SW480 (cell line): ENCODE results near the gene RNASE13.

Source experiments
- DNase-seq: peaks from one replicate; pipeline ENCODE4 v3.0.0-alpha.2; 2016; ENCODE audit warnings: low spot score

Gene RNASE13

DNA sequence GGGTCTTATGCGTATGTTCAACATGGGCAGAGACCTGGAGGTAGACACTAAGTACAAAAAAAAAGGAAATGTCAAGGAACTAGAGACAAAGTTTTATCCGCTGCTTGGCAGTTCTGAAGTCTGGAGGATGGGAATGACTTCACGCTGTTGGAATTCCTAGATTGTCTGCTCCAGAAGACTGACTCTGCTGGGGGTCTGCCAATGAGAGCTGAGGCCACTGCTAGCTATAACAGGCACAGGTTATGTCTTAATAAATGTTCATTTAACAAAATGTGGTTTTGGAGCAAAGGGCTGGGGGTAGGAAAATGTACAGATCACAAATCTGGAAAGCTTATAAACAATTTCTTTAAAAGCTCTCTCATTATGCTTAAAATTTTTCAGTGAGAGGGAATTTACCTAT, 28.9 kb upstream of the RNASE13 start:
- DNase-seq, result no peak

DNA sequence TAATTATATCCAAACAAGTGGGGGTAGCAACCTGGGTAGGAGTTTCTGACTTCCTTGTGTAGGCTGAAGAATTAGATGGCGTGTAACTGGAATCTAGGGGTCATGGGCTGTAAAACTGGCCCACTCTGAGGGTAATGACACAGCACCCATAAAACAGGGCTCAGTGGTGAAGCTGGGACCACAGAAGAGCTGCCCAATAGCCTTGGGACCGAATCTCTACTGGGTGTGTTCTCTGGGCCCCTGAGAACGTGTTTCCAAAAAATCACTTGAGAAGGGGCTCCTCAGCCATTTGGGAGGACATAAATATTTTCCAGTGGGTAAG, 26.7 kb upstream of the RNASE13 start:
- DNase-seq, result no peak

DNA sequence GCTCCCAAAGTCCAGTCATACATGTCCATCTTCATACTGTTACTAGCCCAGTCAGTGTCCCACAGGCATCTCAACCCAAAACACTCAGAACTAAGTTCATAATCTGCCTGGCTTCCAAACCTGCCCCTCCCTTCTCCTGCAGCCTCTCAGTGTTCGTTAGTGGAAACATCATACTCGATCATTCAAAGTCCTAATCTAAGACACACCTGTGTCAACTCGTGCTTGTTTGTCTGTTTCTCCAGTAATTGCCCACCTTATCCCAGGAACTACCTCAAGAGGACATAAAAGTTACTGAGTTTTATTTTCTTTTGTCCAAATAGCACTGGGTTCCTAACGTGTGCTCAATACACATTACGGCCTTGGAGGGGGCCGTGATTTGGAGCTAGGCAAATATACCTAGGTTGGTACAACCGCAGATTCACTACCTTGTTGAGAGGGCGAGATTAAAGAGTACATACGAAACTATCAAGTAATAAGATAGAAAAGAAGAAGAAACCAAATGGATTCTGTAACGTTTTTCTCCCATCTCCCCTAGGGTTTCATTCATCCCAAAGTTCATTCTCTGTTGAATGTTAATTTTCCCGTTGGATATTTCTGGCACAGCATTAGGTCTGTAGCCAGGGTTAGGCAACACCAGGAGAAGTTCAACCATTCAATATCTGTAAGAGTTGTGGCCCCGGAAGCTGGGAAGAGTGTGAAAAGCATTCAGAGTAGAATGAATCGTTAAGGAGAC, 26.2 kb upstream of the RNASE13 start:
- no peak for DNase-seq

DNA sequence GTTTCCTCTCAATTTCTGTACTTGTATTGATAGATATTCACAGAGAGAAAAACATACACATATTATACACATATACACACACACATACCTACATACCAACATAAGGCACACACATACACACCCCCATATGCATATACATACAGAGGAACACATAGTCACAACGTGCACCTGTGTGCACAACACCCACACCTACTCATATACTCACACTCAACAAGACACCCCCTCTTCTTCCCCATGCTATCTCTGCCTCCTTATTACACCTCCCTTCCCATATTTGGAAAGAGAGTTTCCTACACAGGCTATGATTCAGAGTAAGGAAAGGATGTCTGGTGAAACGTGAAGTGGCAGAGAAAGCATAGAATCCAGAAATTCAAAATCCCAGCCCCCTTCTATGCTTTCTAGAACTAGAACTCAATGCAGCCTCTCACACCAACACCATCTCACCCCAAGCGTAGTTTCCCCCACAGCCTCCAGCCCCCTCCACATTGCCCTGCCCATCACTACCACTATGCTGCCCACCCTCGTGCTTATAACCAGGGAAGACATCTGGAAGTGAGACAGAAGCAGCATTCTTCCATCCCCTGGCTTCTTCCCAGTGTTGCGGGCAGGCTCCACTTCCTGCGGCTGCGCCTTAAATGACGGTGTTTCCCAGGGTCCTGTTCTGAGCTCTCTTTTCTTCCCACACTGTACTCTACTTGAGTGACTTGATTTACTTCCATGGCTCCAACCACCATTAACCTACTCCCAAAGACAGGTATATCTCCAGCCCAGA, 25.4 kb upstream of the RNASE13 start:
- no peak for DNase-seq

DNA sequence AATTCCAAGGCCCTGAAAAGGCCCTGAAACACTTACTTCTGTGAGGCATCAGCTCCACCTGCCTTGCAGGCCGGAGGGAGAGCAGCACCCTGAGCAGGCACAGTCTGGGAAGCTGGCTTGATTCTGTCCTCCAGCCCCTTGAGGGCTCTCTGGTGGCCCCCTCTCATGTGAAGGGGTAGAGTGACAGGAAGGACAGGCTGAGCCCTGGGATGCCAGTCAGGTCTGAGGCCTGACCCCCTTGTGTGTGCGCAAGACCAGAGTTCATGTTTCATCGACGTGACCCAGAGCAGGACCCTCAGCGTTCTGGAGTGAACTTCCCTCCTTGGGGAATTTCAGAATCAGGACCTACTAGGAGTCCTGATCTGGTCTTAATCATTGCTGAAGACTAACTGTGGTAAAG, 24.3 kb upstream of the RNASE13 start:
- DNase-seq, result no peak

DNA sequence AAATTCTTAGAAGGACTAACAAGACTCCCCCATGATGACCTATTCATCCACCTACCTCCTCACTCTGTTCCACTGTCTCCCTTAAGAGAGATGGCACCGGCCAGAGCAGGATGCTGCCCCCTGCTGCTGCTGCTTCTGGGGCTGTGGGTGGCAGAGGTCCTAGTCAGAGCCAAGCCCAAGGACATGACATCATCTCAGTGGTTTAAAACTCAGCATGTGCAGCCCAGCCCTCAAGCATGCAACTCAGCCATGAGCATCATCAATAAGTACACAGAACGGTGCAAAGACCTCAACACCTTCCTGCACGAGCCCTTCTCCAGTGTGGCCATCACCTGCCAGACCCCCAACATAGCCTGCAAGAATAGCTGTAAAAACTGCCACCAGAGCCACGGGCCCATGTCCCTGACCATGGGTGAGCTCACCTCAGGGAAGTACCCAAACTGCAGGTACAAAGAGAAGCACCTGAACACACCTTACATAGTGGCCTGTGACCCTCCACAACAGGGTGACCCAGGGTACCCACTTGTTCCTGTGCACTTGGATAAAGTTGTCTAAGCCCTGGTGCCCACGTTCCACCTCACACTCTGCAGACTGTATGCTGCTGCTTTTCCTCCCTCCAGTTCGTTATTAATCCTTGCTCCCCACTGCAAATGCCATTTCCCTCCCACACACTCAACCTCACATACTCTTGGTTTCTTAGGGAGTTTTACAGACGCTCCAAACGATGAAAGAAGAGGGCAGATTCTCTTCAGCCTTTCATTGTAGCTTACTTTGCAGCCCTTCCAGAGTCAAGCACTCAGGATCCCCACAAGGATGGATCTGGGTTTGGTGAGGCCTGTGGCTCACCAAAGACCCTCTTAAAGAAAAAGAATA, 23.4 kb upstream of the RNASE13 start, which contains the start of gene RNASE8:
Gene RNASE8 (plus strand): TSS at position 20 of the 873 bp plus-strand sequence. CDS start 71 bp downstream, at position 91.
- DNase-seq, result peak; percentile 7

DNA sequence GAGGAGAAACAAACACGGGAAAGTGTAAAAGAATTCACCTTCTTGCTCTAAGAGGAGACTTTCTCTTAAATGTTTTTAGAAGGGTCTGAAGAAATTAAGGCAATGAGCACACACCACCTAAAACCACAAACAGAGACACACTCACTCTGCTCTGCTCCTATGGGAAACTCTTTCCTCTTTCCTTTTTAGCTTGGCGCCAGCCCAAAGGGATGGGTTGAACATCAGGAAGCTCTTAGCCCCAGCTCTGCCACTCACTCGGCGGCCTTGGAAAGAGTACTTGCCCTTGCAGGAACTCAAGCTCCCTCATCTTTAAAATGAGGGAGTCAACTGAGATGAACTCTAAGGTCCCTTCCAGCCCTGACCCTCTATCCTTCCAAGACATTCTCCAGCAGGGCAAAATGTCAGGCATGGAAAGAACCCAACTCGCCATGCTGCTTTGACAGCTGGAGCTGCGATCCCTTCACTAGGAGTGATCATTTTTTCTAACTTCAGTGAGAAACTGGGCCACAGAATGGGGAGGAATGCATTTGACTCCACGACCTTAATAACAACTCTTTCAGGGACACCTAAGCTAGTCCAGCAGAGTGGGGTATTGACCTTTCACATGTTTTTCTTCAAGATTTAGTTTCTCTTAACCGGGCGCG, 22.0 kb upstream of the RNASE13 start:
- DNase-seq, result no peak

DNA sequence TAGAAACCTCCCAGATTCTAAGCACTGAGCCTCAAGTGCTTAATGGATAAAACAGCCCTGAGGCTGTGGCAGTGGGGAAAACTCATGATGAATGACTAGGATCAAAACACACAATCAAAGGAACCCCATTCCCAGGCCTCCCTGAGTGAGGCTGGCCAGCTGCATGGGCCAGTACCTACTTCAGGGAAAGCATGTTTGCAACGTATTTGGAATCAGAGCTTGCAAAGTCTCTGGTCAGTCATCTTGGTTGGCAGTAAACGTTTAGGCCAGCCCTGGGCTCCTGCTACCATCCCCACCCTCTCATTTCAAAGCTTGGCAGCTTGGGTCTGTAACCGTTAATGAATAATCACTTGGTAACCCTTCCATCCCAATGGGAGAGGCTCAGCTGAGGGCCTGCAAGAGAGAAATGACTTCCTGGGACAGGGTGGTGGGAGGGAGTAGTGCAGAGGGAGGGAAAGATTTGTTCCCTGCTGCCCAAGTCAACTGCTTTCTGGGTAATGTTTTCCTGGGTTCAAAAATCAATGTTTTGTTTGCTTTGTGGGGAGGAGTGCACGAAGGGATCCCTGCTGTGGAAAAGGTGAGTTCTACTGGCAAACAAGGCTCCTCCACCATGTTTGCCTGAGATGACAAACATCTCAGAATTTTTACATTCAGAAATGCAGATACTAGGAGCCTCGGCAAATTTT, 21.0 kb upstream of the RNASE13 start:
- no peak for DNase-seq

DNA sequence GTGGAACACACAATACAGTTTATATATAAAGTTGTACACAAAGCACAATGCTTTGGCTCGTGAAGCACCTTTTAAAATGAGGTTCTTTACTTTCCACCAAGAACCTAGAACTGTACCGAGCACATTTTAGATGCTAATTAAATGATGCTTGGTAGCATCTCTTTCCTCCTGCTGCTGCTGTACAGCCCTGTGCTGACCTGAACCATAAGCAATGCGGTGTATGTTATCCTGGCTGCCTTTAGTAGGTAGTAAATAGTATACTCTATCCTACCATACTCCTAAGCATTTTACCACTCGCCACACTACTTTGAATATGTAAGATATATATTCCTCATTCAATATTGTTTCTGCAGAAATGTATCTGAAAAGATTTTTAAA, 20.1 kb upstream of the RNASE13 start:
- DNase-seq, result no peak

DNA sequence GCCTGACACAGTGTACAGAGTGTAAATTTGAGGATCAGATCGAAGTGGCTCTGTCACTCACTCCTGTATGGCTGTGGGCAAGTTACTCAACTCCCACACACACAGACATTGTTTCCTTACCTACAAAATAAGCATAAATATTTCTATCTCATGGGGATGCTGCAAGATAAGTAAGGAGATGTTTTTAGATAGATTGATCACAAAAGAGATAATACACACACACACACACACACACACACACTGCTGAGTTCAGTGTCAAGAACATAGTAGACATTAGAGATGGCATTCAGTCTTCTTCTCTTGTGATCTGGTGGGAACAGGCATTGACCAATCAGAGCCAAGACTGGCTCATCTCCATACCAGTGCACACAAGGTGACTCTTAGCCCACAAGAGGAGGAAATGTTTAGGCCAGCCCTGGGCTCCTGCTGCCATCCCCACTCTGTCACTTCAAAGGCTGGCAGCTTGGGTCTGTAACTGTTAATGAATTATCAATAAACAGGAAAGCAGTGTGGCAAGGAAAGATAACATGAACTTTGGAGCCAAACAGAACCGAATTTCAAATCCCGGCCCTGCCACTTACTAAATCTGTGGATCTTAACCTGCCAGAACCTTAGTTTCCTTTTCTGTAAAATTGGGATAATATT, 19.6 kb upstream of the RNASE13 start:
- peak; percentile 26 for DNase-seq

DNA sequence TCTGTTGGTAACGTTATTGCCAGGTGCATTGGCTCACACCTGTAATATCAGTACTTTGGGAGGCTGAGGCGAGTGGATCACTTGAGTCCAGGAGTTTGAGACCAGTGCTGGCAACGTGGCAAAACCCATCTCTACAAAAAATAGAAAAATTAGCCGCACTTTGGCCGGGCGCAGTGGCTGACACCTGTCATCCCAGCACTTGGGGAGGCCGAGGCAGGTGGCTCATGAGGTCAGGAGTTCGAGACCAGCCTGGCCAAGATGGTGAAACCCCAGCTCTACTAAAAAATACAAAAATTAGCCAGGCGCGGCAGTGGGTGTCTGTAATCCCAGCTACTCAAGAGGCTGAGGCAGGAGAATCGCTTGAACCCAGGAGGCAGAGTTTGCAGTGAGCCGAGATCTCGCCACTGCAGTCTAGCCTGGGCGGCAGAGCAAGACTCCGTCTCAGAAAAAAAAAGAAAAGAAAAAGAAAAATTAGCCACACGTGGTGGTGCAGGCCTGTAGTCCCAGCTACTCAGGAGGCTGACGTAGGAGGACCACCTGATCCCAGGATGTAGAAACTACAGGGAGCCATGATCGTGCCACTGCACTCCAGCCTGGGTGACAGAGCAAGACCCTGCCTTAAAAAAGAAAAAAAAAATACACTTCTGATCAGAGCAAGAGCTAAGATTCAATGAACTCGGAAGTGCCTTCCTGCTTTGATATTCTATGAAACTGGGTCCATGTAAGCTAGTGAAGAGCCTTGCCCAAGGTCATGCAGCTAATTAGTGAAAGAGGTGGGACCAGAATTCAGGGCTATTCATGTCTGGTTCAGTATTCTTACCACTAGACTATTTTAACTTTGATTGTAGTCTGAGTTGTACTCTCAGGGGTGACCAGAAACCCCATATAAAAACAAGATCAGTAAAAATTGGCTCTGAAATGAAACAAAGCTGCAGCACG, 18.8 kb upstream of the RNASE13 start:
- DNase-seq, result no peak

DNA sequence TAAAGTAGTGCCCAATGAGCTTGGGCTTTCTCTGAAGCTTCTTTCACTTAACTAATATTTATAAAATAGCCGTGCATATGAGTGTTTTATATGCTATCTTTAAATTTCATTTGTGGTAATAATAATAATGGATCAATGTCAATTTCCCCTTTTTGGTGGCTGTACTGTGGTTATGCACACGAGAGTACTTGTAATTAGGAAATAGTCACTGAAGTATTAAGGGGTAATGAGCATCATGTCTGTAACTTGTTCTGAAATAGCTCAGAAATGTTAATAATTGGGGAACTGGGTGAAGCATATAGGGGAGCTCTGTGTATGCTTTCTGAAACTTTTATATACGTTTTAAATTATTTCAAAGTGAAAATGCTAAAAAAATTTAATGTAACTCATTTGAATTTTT, 16.0 kb upstream of the RNASE13 start:
- no peak for DNase-seq

DNA sequence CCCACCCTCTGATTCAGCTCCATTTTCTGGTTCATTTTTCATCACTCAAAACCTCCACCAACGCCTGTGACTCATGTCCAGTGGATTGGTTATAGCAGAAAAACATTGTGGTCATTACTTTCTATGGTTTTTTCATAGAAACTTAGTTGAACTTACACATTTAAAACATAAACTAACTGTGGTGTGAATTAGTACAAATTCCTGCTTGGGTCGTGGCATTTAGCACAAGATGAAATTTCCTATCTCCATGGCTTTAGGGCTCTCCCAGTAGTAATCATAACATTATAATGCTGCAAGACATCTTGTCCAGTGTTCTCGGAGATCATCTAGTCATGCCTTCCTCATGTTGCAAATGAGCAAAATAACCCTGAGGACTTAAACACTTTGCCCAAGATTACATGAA, 14.7 kb upstream of the RNASE13 start:
- no peak for DNase-seq

DNA sequence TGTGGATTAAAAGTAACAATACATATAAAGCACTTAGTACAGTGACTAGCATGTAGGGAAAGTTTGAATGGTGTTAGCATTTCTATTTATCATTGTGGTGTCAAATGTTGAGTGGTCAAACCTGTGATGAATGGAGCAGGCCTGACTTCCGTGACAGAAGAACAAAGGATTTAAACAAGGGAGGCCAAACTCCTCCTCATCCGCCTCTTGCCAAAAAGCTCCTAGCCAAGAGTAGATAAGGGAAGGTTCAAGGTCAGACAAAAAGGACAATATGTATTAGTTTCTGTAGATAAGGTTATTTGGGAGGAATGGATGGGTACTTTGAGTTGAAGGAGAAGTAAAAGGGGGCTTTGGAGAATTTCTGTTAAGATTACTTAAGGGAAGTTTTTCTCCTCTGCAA, 14.0 kb upstream of the RNASE13 start:
- DNase-seq, result no peak

DNA sequence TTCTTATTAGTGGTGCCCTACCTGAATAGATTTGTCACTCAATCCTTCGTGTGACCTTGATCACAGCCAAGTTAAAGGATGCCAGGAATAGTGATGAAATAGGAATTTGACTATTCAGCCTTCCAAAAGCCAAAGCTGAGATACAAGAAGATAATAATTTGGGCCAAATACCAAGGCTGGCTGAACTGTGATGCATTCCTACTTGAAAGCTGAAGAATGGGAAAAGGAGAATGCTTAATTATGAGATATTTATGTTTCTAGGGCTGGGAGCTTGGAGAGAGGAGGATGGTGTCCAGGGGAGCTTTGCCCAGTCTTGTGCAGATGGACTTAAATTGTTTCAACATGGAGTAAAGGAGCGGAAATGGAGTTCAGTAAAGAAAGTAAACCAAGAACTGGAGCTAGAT, 12.8 kb upstream of the RNASE13 start:
- DNase-seq, result no peak

DNA sequence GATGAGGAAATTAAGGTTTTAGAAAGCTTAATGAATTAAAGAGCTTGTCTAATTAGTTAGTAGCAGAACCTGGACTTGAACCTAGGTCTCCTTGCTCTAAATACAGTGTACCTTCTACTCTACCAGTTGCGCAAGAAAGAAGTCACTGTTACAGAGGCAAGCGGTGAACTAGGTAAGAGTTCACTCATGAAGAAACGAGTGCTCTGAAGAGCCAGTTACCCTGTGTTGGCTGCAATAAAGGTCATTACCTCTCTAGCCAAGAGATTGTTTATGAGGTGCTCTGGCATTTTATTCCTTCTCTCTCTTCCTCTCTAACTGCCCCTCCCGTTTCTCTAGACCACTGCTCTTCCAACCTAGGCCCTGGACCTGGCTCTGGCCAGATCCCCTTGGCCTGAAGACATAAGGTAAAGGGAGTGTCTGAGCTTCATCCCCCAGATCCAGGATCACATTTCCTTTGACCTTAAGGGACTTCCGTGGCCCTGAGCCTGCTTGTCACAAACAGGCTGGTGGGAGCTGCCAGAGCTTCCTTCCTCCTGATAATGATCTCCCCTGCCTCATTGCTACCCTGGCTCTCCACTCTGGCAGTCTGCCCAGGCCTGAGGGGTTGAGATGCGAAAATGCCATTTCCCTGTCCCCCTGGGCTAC, 9.5 kb upstream of the RNASE13 start:
- DNase-seq, result no peak

DNA sequence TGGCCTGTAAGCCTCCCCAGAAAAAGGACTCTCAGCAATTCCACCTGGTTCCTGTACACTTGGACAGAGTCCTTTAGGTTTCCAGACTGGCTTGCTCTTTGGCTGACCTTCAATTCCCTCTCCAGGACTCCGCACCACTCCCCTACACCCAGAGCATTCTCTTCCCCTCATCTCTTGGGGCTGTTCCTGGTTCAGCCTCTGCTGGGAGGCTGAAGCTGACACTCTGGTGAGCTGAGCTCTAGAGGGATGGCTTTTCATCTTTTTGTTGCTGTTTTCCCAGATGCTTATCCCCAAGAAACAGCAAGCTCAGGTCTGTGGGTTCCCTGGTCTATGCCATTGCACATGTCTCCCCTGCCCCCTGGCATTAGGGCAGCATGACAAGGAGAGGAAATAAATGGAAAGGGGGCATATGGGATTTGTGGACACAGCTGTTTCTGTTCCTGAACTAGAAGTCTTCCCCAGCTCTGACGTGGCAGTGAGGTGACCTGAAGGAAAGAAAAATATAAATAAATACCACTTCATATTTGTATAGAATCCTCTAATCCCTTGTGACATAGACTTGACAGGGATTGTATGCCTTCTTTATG, 8.9 kb upstream of the RNASE13 start:
- no peak for DNase-seq

DNA sequence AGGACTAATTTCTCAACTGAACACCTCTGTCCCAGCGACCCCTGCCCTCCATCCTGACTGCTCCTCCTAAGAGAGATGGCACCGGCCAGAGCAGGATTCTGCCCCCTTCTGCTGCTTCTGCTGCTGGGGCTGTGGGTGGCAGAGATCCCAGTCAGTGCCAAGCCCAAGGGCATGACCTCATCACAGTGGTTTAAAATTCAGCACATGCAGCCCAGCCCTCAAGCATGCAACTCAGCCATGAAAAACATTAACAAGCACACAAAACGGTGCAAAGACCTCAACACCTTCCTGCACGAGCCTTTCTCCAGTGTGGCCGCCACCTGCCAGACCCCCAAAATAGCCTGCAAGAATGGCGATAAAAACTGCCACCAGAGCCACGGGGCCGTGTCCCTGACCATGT, 8.3 kb upstream of the RNASE13 start:
- DNase-seq, result no peak
